B cell (primary cell): ENCODE data around the gene PTPN14.

Experiments used
- EZH2 ChIP-seq: IDR thresholded peaks from 2 replicates; pipeline ENCODE4 v1.6.1; 2012; ENCODE audit warnings: borderline replicate concordance, low read depth, mild to moderate bottlenecking, moderate library complexity, low read length; ENCODE audit not compliant: insufficient read depth, poor library complexity, severe bottlenecking
- TF ChIP-seq, protein P1 (sequence below): fragments of 200-600 bp; IDR thresholded peaks from one replicate; pipeline ENCODE4 v1.8.0; 2022; ENCODE audit warnings: antibody characterized with exemption, mild to moderate bottlenecking

GRCh38 chr1:214473862-214474261, 77.5 kb downstream of the PTPN14 start:
- TF ChIP-seq, protein P1, sequence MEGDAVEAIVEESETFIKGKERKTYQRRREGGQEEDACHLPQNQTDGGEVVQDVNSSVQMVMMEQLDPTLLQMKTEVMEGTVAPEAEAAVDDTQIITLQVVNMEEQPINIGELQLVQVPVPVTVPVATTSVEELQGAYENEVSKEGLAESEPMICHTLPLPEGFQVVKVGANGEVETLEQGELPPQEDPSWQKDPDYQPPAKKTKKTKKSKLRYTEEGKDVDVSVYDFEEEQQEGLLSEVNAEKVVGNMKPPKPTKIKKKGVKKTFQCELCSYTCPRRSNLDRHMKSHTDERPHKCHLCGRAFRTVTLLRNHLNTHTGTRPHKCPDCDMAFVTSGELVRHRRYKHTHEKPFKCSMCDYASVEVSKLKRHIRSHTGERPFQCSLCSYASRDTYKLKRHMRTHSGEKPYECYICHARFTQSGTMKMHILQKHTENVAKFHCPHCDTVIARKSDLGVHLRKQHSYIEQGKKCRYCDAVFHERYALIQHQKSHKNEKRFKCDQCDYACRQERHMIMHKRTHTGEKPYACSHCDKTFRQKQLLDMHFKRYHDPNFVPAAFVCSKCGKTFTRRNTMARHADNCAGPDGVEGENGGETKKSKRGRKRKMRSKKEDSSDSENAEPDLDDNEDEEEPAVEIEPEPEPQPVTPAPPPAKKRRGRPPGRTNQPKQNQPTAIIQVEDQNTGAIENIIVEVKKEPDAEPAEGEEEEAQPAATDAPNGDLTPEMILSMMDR, result no peak
- no peak for TF ChIP-seq EZH2
